Activated T-cell treated with anti-CD3 and anti-CD28 coated beads for 24 hours (primary cell): ENCODE measurements around the gene UBE2H.
"Not testable (repeated sequence)": the region's sequence is repeated elsewhere in the genome, so short reads cannot be mapped to it uniquely, and the experiment has no call there.

Experiments used
- DNase-seq: peaks from one replicate; pipeline ENCODE4 v3.0.0-alpha.2; 2020; ENCODE audit warnings: low read depth

The UBE2H gene

GRCh38 chr7:129874722-129875121 lies 78.0 kb downstream of the UBE2H start:
- no peak for DNase-seq

GRCh38 chr7:129872054-129872453 lies 80.7 kb downstream of the UBE2H start:
- no peak for DNase-seq

GRCh38 chr7:129870668-129871067 lies 82.1 kb downstream of the UBE2H start:
- no peak for DNase-seq

- DNase-seq: no peak
These were observed 86.5 kb downstream of the UBE2H start for GRCh38 chr7:129866251-129866650.

- DNase-seq: no peak
These were observed 86.9 kb downstream of the UBE2H start for GRCh38 chr7:129865925-129866201.

- DNase-seq: no peak
These were observed 87.5 kb downstream of the UBE2H start for GRCh38 chr7:129865093-129865924.

GRCh38 chr7:129864676-129865075 lies 88.1 kb downstream of the UBE2H start:
- DNase-seq: not testable (repeated sequence)

GRCh38 chr7:129864042-129864441 lies 88.7 kb downstream of the UBE2H start:
- DNase-seq: no peak

GRCh38 chr7:129862682-129863081 lies 90.1 kb downstream of the UBE2H start:
- DNase-seq: no peak

GRCh38 chr7:129860784-129861183 lies 92.0 kb downstream of the UBE2H start:
- not testable (repeated sequence) for DNase-seq

GRCh38 chr7:129859183-129859582 lies 93.6 kb downstream of the UBE2H start:
- DNase-seq: no peak

- DNase-seq: no peak
These were observed 94.3 kb downstream of the UBE2H start for GRCh38 chr7:129858490-129858889.

GRCh38 chr7:129857313-129857712 lies 95.4 kb downstream of the UBE2H start:
- no peak for DNase-seq

GRCh38 chr7:129855935-129856717 lies 96.6 kb downstream of the UBE2H start:
- no peak for DNase-seq

- DNase-seq: no peak
These were observed 97.5 kb downstream of the UBE2H start for GRCh38 chr7:129855234-129855673.

- DNase-seq: no peak
These were observed 98.4 kb downstream of the UBE2H start for GRCh38 chr7:129854401-129854800.

GRCh38 chr7:129853661-129854268 lies 99.0 kb downstream of the UBE2H start:
- DNase-seq: no peak

- no peak for DNase-seq
These were observed 101.0 kb downstream of the UBE2H start for GRCh38 chr7:129851809-129852208.

GRCh38 chr7:129851174-129851573 lies 101.6 kb downstream of the UBE2H start:
- no peak for DNase-seq

GRCh38 chr7:129848436-129848835 lies 104.3 kb downstream of the UBE2H start:
- DNase-seq: no peak

GRCh38 chr7:129845972-129846327 lies 106.8 kb downstream of the UBE2H start:
- no peak for DNase-seq

- DNase-seq: no peak
These were observed 107.4 kb downstream of the UBE2H start for GRCh38 chr7:129845178-129845971.
